PC-3 (cell line): ENCODE measurements around the gene ZNF100. TPM values are rescaled to one million over a fixed set of nuclear protein-coding genes. Genes with fewer than 3 reads are reported as not detected.

ENCODE experiments used
- ATAC-seq: fragments of 200-7000 bp; cut with Tn5 transposase; 2 replicates; pipeline ENCODE4 v1.9.1; 2020; ENCODE audit warnings: mild to moderate bottlenecking, moderate library complexity
- BruUV-seq: library from RNA; stranded (reverse); fragments of 400-500 nt; replicated peaks from 2 replicates; lab custom pipeline; 2021; lab: Mats Ljungman, UMichigan
- CTCF ChIA-PET: fragments of 300-600 bp; sonication (Branson Sonifier 250); formaldehyde crosslinking; loops from one replicate; lab custom pipeline; 2022; ENCODE audit warnings: antibody characterized with exemption; lab: Charles Lee
- POLR2A ChIA-PET: fragments of 300-600 bp; sonication (Branson Sonifier 250); formaldehyde crosslinking; loops from one replicate; lab custom pipeline; 2022; ENCODE audit warnings: antibody characterized with exemption; ENCODE audit not compliant: unreplicated experiment; lab: Charles Lee
- DNase-seq: peaks from one replicate; pipeline ENCODE4 v3.0.0-alpha.2; 2015
- H2AFZ ChIP-seq: fragments of 300-600 bp; sonication (generic); 2 replicates; pipeline ENCODE4 v1.6.0; 2016; ENCODE audit warnings: antibody characterized with exemption, low read length
- H3F3A ChIP-seq: fragments of 300-600 bp; sonication (generic); one replicate; pipeline ENCODE4 v1.6.0; 2017; ENCODE audit warnings: antibody characterized with exemption, low read length, control low read depth, mild to moderate bottlenecking; ENCODE audit not compliant: unreplicated experiment
- H3K27ac ChIP-seq: fragments of 300-600 bp; sonication (generic); 2 replicates; pipeline ENCODE4 v1.5.1; 2016; ENCODE audit warnings: mild to moderate bottlenecking, low read length
- H3K27me3 ChIP-seq: fragments of 300-600 bp; sonication (generic); 2 replicates; pipeline ENCODE4 v1.6.1; 2016; ENCODE audit warnings: low read length, mixed read lengths
- H3K36me3 ChIP-seq: fragments of 300-600 bp; sonication (generic); 2 replicates; pipeline ENCODE4 v1.6.1; 2016; ENCODE audit warnings: low read depth, mixed run types, low read length, mixed read lengths
- H3K4me1 ChIP-seq: fragments of 300-600 bp; sonication (generic); 2 replicates; pipeline ENCODE4 v1.5.1; 2016; ENCODE audit warnings: low read length; ENCODE audit not compliant: insufficient read depth
- H3K4me2 ChIP-seq: fragments of 300-600 bp; sonication (generic); 2 replicates; pipeline ENCODE4 v1.6.0; 2016; ENCODE audit warnings: low read length
- H3K4me3 ChIP-seq: fragments of 300-600 bp; sonication (generic); 2 replicates; pipeline ENCODE4 v1.5.1; 2016; ENCODE audit warnings: mild to moderate bottlenecking, low read length, mixed read lengths
- H3K79me2 ChIP-seq: fragments of 300-600 bp; sonication (generic); 2 replicates; pipeline ENCODE4 v1.6.1; 2017; ENCODE audit warnings: low read length, mixed read lengths
- H3K9ac ChIP-seq: fragments of 300-600 bp; sonication (generic); 2 replicates; pipeline ENCODE4 v1.6.0; 2016; ENCODE audit warnings: mild to moderate bottlenecking, low read length
- H3K9me2 ChIP-seq: fragments of 300-600 bp; sonication (generic); replicated peaks from 2 replicates; pipeline ENCODE4 v1.6.1; 2016; ENCODE audit warnings: mixed run types, low read length, mixed read lengths
- H3K9me3 ChIP-seq: fragments of 300-600 bp; sonication (generic); 2 replicates; pipeline ENCODE4 v1.6.1; 2016; ENCODE audit warnings: low read length, mixed read lengths
- H4K20me1 ChIP-seq: fragments of 300-600 bp; sonication (generic); 2 replicates; pipeline ENCODE4 v1.6.1; 2016; ENCODE audit warnings: low read length, mixed read lengths
- CTCF ChIP-seq: fragments of 300-600 bp; sonication (generic); conservative IDR thresholded peaks from 2 replicates; pipeline ENCODE4 v1.5.1; 2017; ENCODE audit warnings: antibody characterized with exemption, low read depth, mild to moderate bottlenecking, low read length
- EZH2 ChIP-seq: fragments of 300-600 bp; sonication (generic); IDR thresholded peaks from one replicate; pipeline ENCODE4 v1.6.1; 2017; ENCODE audit warnings: antibody characterized with exemption, mild to moderate bottlenecking, low read length; ENCODE audit not compliant: unreplicated experiment
- EZH2phosphoT487 ChIP-seq: fragments of 300-600 bp; sonication (generic); IDR thresholded peaks from 2 replicates; pipeline ENCODE4 v1.6.1; 2018; ENCODE audit warnings: mild to moderate bottlenecking, antibody characterized with exemption, low read length, borderline replicate concordance
- intact Hi-C: fragments of 100-400 bp; cut with micrococcal nuclease; formaldehyde crosslinking; loops from 2 replicates; pipeline ENCODE4 v1.9.0; 2023
- total RNA-seq: library from RNA; depleted of rRNA; stranded (reverse); fragments of >200 nt; gene quantifications from 2 replicates; pipeline ENCODE4 v1.2.3, GENCODE V29; 2014

The ZNF100 gene
- total RNA-seq, 1 experiment from 2014 or later = 1.7 TPM

DNA sequence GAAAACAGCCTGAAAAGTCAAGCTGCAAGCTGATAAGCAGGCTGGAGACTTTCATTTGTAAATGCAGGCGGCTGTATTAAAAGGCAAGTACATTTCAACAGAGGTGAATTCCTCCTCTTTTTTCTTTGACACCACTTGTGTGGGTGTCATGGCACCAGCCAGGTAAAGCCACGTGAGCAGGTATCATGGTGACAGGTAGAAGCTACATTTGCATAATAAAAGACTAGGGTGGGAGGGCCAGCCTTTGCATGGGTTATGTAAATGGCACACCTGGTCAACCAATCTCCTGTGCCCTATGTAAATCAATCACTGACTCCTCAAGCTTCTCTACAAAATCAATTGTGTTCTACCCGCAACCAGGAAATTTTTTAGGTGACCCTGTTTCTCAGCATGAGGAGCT, 68.2 kb downstream of the ZNF100 start:
- DNase-seq = no peak
- no peak overlapping the region for H3K4me2 ChIP-seq
- BruUV-seq = no TSS peak
- CTCF ChIA-PET = no interaction called here
- H3K4me3 ChIP-seq = no peak overlapping the region
- no peaks in the 10 kb centered on the region for H3K27me3 ChIP-seq
- peaks cover 17% of the 10 kb centered on the region for H3K9me3 ChIP-seq
- H3K79me2 ChIP-seq = no peaks in the 10 kb centered on the region
- TF ChIP-seq EZH2 = no peak
- no peak for TF ChIP-seq CTCF
- no peak for TF ChIP-seq EZH2phosphoT487
- H2AFZ ChIP-seq = no peak overlapping the region
- no peaks in the 10 kb centered on the region for H3F3A ChIP-seq
- H3K4me1 ChIP-seq = no peaks in the 10 kb centered on the region
- H3K36me3 ChIP-seq = no peaks in the 10 kb centered on the region
- no peak overlapping the region for H3K9ac ChIP-seq
- H3K9me2 ChIP-seq = no peaks in the 10 kb centered on the region
- POLR2A ChIA-PET = no interaction called here
- intact Hi-C loops = no loop called here
- H4K20me1 ChIP-seq = no peaks in the 10 kb centered on the region
- no peak overlapping the region for H3K27ac ChIP-seq
- no peak for ATAC-seq

- intact Hi-C loops = no loop called here
- peaks cover 17% of the 10 kb centered on the region for H3K9me3 ChIP-seq
- CTCF ChIA-PET = no interaction called here
- H2AFZ ChIP-seq = no peak overlapping the region
- H3K9ac ChIP-seq = no peak overlapping the region
- no peaks in the 10 kb centered on the region for H3K9me2 ChIP-seq
- no peaks in the 10 kb centered on the region for H3K36me3 ChIP-seq
- no peak overlapping the region for H3K4me3 ChIP-seq
- H3F3A ChIP-seq = no peaks in the 10 kb centered on the region
- peak; percentile 25 for DNase-seq
- H3K4me2 ChIP-seq = no peak overlapping the region
- no peaks in the 10 kb centered on the region for H3K4me1 ChIP-seq
- no peak overlapping the region for H3K27ac ChIP-seq
- no peak for ATAC-seq
- POLR2A ChIA-PET = no interaction called here
- BruUV-seq = no TSS peak
- no peaks in the 10 kb centered on the region for H3K27me3 ChIP-seq
- H3K79me2 ChIP-seq = no peaks in the 10 kb centered on the region
- H4K20me1 ChIP-seq = no peaks in the 10 kb centered on the region
- TF ChIP-seq EZH2phosphoT487 = no peak
- TF ChIP-seq CTCF = peak; percentile 45
- no peak for TF ChIP-seq EZH2
Observed at GRCh38 chr19:21698215-21698614, 69.2 kb downstream of the ZNF100 start.

- POLR2A ChIA-PET = no interaction called here
- H3K9ac ChIP-seq = no peak overlapping the region
- H2AFZ ChIP-seq = no peak overlapping the region
- BruUV-seq = no TSS peak
- TF ChIP-seq CTCF (no peak), EZH2phosphoT487 (no peak), EZH2 (no peak)
- CTCF ChIA-PET = interaction anchor here (0.6 kb wide), 1 partner anchor 728 kb away, joined by 3 read pairs; no protein-coding TSS in a partner anchor
- DNase-seq (no peak), ATAC-seq (no peak)
- no peaks in the 10 kb centered on the region for H4K20me1 ChIP-seq
- no peaks in the 10 kb centered on the region for H3K36me3 ChIP-seq
- H3K4me3 ChIP-seq = no peak overlapping the region
- intact Hi-C loops = no loop called here
- H3K9me2 ChIP-seq = no peaks in the 10 kb centered on the region
- no peaks in the 10 kb centered on the region for H3K79me2 ChIP-seq
- H3K27ac ChIP-seq = no peak overlapping the region
- peaks cover 17% of the 10 kb centered on the region for H3K9me3 ChIP-seq
- no peaks in the 10 kb centered on the region for H3K27me3 ChIP-seq
- no peaks in the 10 kb centered on the region for H3F3A ChIP-seq
- H3K4me2 ChIP-seq = no peak overlapping the region
- no peaks in the 10 kb centered on the region for H3K4me1 ChIP-seq
Observed at GRCh38 chr19:21697698-21698097, 69.7 kb downstream of the ZNF100 start.
